ENCODE data around the gene BUD23. TPM values are rescaled to one million over a fixed set of nuclear protein-coding genes. Genes with fewer than 3 reads are reported as not detected.

Gene BUD23
- total and polyA plus RNA-seq, 4 donors = 19.1 to 52.6 (median 37.8) TPM

- 90% methylated on average over 8 of the region's 8 CpGs for WGBS
- no peak for DNase-seq (ENCODE audit: low spot score)
- H3K9ac ChIP-seq (ENCODE audit: low read depth in 1 of 2, low read length in 2 of 2) = no peak overlapping the region
- peaks cover 2 to 26% (median 6%) of the 10 kb centered on the region in 4 donors for H3K36me3 ChIP-seq (ENCODE audit: control insufficient read depth in 4 of 4, insufficient read depth in 3 of 4, low read depth in 1 of 4, low read length in 3 of 4)
- H3K9me3 ChIP-seq (ENCODE audit: control insufficient read depth in 4 of 4, low read length in 3 of 4) = no peaks in the 10 kb centered on the region
- no peaks in the 10 kb centered on the region for H3K4me1 ChIP-seq (ENCODE audit: control insufficient read depth in 4 of 4, insufficient read depth in 4 of 4, low read length in 3 of 4)
- TF ChIP-seq EGR1 (IDR thresholded peaks at IDR 0.05; ENCODE audit: low read depth in 2 of 2) = no peak
- no peak for TF ChIP-seq REST (IDR thresholded peaks at IDR 0.05)
- TF ChIP-seq SP1 (IDR thresholded peaks at IDR 0.05) = no peak
- no peak for TF ChIP-seq RXRA (IDR thresholded peaks at IDR 0.05)
- TF ChIP-seq CTCF (IDR thresholded peaks at IDR 0.05; ENCODE audit: low read depth, low read length, missing input control) = no peak
- TF ChIP-seq GABPA (IDR thresholded peaks at IDR 0.05 in 1 of 2, conservative IDR thresholded peaks at IDR 0.05 in 1 of 2) = no peak
- TF ChIP-seq HNF4A (conservative IDR thresholded peaks at IDR 0.05) = no peak
- TF ChIP-seq FOXA1 (IDR thresholded peaks at IDR 0.05) = no peak
- H3K4me3 ChIP-seq (ENCODE audit: low read depth in 1 of 3, low read length in 3 of 3) = no peak overlapping the region
- H3K27ac ChIP-seq (ENCODE audit: low read depth in 1 of 2, low read length in 2 of 2) = no peak overlapping the region
- no peaks in the 10 kb centered on the region for H3K27me3 ChIP-seq (ENCODE audit: control insufficient read depth in 4 of 4, insufficient read depth in 4 of 4, low read length in 3 of 4)
Observed at GRCh38 chr7:73702226-73702625, 18.8 kb downstream of the BUD23 start.

GRCh38 chr7:73702665-73703064, 19.3 kb downstream of the BUD23 start:
- Histone ChIP-seq H3K4me1 (ENCODE audit: control insufficient read depth in 4 of 4, insufficient read depth in 4 of 4, low read length in 3 of 4) (no peaks in the 10 kb centered on the region), H3K9me3 (ENCODE audit: control insufficient read depth in 4 of 4, low read length in 3 of 4) (no peaks in the 10 kb centered on the region), H3K9ac (ENCODE audit: low read depth in 1 of 2, low read length in 2 of 2) (no peak overlapping the region), H3K27me3 (ENCODE audit: control insufficient read depth in 4 of 4, insufficient read depth in 4 of 4, low read length in 3 of 4) (no peaks in the 10 kb centered on the region), H3K36me3 (ENCODE audit: control insufficient read depth in 4 of 4, insufficient read depth in 3 of 4, low read depth in 1 of 4, low read length in 3 of 4) (peaks cover under 1 to 22% (median 4%) of the 10 kb centered on the region in 4 donors), H3K4me3 (ENCODE audit: low read depth in 1 of 3, low read length in 3 of 3) (no peak overlapping the region), H3K27ac (ENCODE audit: low read depth in 1 of 2, low read length in 2 of 2) (no peak overlapping the region)
- WGBS = 95% methylated on average over 18 of the region's 18 CpGs
- DNase-seq (ENCODE audit: low spot score) = no peak
- no peak for TF ChIP-seq HNF4G (IDR thresholded peaks at IDR 0.05)
- no peak for TF ChIP-seq YY1 (IDR thresholded peaks at IDR 0.05)
- TF ChIP-seq MAX (IDR thresholded peaks at IDR 0.05) = no peak
- no peak for TF ChIP-seq SP1 (IDR thresholded peaks at IDR 0.05)
- TF ChIP-seq ZBTB33 (IDR thresholded peaks at IDR 0.05) = no peak
- TF ChIP-seq ATF3 (IDR thresholded peaks at IDR 0.05) = no peak
- no peak for TF ChIP-seq GABPA (IDR thresholded peaks at IDR 0.05 in 1 of 2, conservative IDR thresholded peaks at IDR 0.05 in 1 of 2)
- no peak for TF ChIP-seq TAF1 (conservative IDR thresholded peaks at IDR 0.05)
- TF ChIP-seq RAD21 (IDR thresholded peaks at IDR 0.05) = no peak
- no peak for TF ChIP-seq FOXA1 (IDR thresholded peaks at IDR 0.05)
- TF ChIP-seq RXRA (IDR thresholded peaks at IDR 0.05) = no peak
- TF ChIP-seq FOXA2 (IDR thresholded peaks at IDR 0.05) = no peak
- TF ChIP-seq EGR1 (IDR thresholded peaks at IDR 0.05; ENCODE audit: low read depth in 2 of 2) = no peak
- no peak for TF ChIP-seq NR2F2 (IDR thresholded peaks at IDR 0.05)
- no peak for TF ChIP-seq HNF4A (conservative IDR thresholded peaks at IDR 0.05)
- no peak for TF ChIP-seq JUND (IDR thresholded peaks at IDR 0.05)
- TF ChIP-seq CTCF (IDR thresholded peaks at IDR 0.05; ENCODE audit: low read depth, low read length, missing input control) = no peak
- TF ChIP-seq REST (IDR thresholded peaks at IDR 0.05) = no peak
